ENCODE measurements around the gene FCAMR.

GRCh38 chr1:207015791-207016190 is 45.5 kb upstream of the FCAMR start:
- TF ChIP-seq CTCF (IDR thresholded peaks at IDR 0.05; ENCODE audit: low read depth, low read length) (no peak), EZH2phosphoT487 (IDR thresholded peaks at IDR 0.05; ENCODE audit: low read depth) (no peak)
